Peyer's patch (tissue), 4 donors: Measurements from ENCODE around the gene FGGY. TPM values are rescaled to one million over a fixed set of nuclear protein-coding genes. Genes with fewer than 3 reads are reported as not detected.
A peak's percentile ranks its signal among the peaks of the same experiment; 100 is the strongest.

Experiments
- DNase-seq, 3 donors: peaks; one replicate each; pipeline ENCODE4 v3.0.0-alpha.2; 2017 to 2019
- H3K27ac ChIP-seq, 4 donors: fragments of 200-600 bp; sonication (generic); one replicate each; pipeline ENCODE4 v1.5.1; 2016 to 2019
- H3K27me3 ChIP-seq, 2 donors: fragments of 200-600 bp; sonication (generic); one replicate each; pipeline ENCODE4 v1.5.1; 2019
- H3K36me3 ChIP-seq, 3 donors: fragments of 200-600 bp; sonication (generic); one replicate each; pipeline ENCODE4 v1.5.1; 2016 to 2019
- H3K4me1 ChIP-seq, 4 donors: fragments of 200-600 bp; sonication (generic); one replicate each; pipeline ENCODE4 v1.5.1; 2016 to 2019
- H3K4me3 ChIP-seq, 4 donors: fragments of 200-600 bp; sonication (generic); 1 replicate in 3 of 4; 2 replicates in 1 of 4; pipeline ENCODE4 v1.5.1; 2016 to 2019; ENCODE audit warnings: mild to moderate bottlenecking in 1 of 4
- H3K9me3 ChIP-seq, 4 donors: fragments of 200-600 bp; sonication (generic); one replicate each; pipeline ENCODE4 v1.5.1; 2016 to 2019; ENCODE audit warnings: mild to moderate bottlenecking in 1 of 4
- CTCF ChIP-seq, 6 experiments: fragments of 450-650 bp in 4 of 6; fragments of 200-600 bp in 2 of 6; sonication (generic) in 1 of 6; IDR thresholded peaks; one replicate each; pipeline ENCODE4 v1.5.1; 2017 to 2019; ENCODE audit warnings: antibody characterized with exemption in 6 of 6, mild to moderate bottlenecking in 3 of 6, moderate library complexity in 1 of 6
- POLR2A ChIP-seq, 2 donors: fragments of 450-650 bp; IDR thresholded peaks; one replicate each; pipeline ENCODE4 v1.5.1; 2017; ENCODE audit warnings: antibody characterized with exemption in 2 of 2, mild to moderate bottlenecking in 2 of 2, moderate library complexity in 2 of 2
- total RNA-seq, 4 donors: library from RNA; depleted of rRNA; stranded (reverse); fragments of >200 nt; gene quantifications; one replicate each; pipeline ENCODE4 v1.1.0, GENCODE V29; 2016

The FGGY gene
- total RNA-seq, 4 donors from 2014 or later: 18.9 to 102 (median 33.6) TPM

- Histone ChIP-seq H3K9me3 (no peaks in the 10 kb centered on the region), H3K36me3 (no peaks in the 10 kb centered on the region), H3K4me3 (no peak overlapping the region), H3K27me3 (no peaks in the 10 kb centered on the region), H3K4me1 (peaks cover 0 to 4% (median 0%) of the 10 kb centered on the region in 4 donors), H3K27ac (no peak overlapping the region)
- TF ChIP-seq POLR2A (IDR thresholded peaks at IDR 0.05) (no peak), CTCF (IDR thresholded peaks at IDR 0.05) (no peak)
- no peak for DNase-seq
These were observed 450.6 kb downstream of the FGGY start for GRCh38 chr1:59747420-59748024.

- no peak overlapping the region for H3K27ac ChIP-seq
- no peaks in the 10 kb centered on the region for H3K36me3 ChIP-seq
- no peak for DNase-seq
- TF ChIP-seq CTCF (IDR thresholded peaks at IDR 0.05): no peak
- TF ChIP-seq POLR2A (IDR thresholded peaks at IDR 0.05): no peak
- no peaks in the 10 kb centered on the region for H3K9me3 ChIP-seq
- peaks cover 0 to under 1% (median 0%) of the 10 kb centered on the region in 4 donors for H3K4me1 ChIP-seq
- no peak overlapping the region for H3K4me3 ChIP-seq
- H3K27me3 ChIP-seq: no peaks in the 10 kb centered on the region
These were observed 451.2 kb downstream of the FGGY start for GRCh38 chr1:59748123-59748522.

- TF ChIP-seq CTCF (IDR thresholded peaks at IDR 0.05) (no peak), POLR2A (IDR thresholded peaks at IDR 0.05) (no peak)
- DNase-seq: peak in 1 of 3 donors; percentile 51
- Histone ChIP-seq H3K9me3 (no peaks in the 10 kb centered on the region), H3K4me1 (no peaks in the 10 kb centered on the region), H3K27me3 (no peaks in the 10 kb centered on the region), H3K36me3 (no peaks in the 10 kb centered on the region), H3K4me3 (no peak overlapping the region), H3K27ac (peak overlapping the region in 1 of 4 donors; percentile 13)
These were observed 453.6 kb downstream of the FGGY start for GRCh38 chr1:59750328-59751003.

- no peaks in the 10 kb centered on the region for H3K4me1 ChIP-seq
- H3K9me3 ChIP-seq: no peaks in the 10 kb centered on the region
- no peak overlapping the region for H3K4me3 ChIP-seq
- H3K36me3 ChIP-seq: no peaks in the 10 kb centered on the region
- H3K27me3 ChIP-seq: no peaks in the 10 kb centered on the region
- no peak for DNase-seq
- TF ChIP-seq POLR2A (IDR thresholded peaks at IDR 0.05): no peak
- TF ChIP-seq CTCF (IDR thresholded peaks at IDR 0.05): no peak
- H3K27ac ChIP-seq: no peak overlapping the region
These were observed 454.1 kb downstream of the FGGY start for GRCh38 chr1:59751004-59751395.

- Histone ChIP-seq H3K4me3 (no peak overlapping the region), H3K27ac (no peak overlapping the region), H3K9me3 (no peaks in the 10 kb centered on the region), H3K4me1 (no peaks in the 10 kb centered on the region), H3K36me3 (no peaks in the 10 kb centered on the region), H3K27me3 (no peaks in the 10 kb centered on the region)
- TF ChIP-seq POLR2A (IDR thresholded peaks at IDR 0.05) (no peak), CTCF (IDR thresholded peaks at IDR 0.05) (no peak)
- DNase-seq: no peak
These were observed 454.9 kb downstream of the FGGY start for GRCh38 chr1:59751801-59752200.
